HepG2 (cell line): Measurements from ENCODE around the gene ALG14.

Experiments
- BCL6 ChIP-seq: IDR thresholded peaks from 2 replicates; pipeline ENCODE4 v1.6.1; 2016; ENCODE audit warnings: missing genetic modification reagents, missing compliant biosample characterization
- CBFB ChIP-seq: sonication (generic); formaldehyde crosslinking; IDR thresholded peaks from 2 replicates; pipeline ENCODE4 v1.4.0; 2020; ENCODE audit warnings: missing genetic modification reagents
- GABPA ChIP-seq, 2 experiments: IDR thresholded peaks; 2 replicates each; pipeline ENCODE4 v1.6.1; 2011 to 2016; ENCODE audit warnings: low read depth in 2 of 2, low read length in 1 of 2, missing biosample characterization in 1 of 2, missing genetic modification characterization in 1 of 2
- GLMP ChIP-seq: sonication (generic); formaldehyde crosslinking; IDR thresholded peaks from 2 replicates; pipeline ENCODE4 v1.9.0; 2021; ENCODE audit warnings: missing genetic modification reagents, mild to moderate bottlenecking, borderline replicate concordance
- HCFC1 ChIP-seq: fragments of 150-350 bp; IDR thresholded peaks from 2 replicates; pipeline ENCODE4 v1.6.1; 2014; ENCODE audit warnings: low read depth, low read length
- NFKB2 ChIP-seq: sonication (generic); formaldehyde crosslinking; IDR thresholded peaks from 2 replicates; pipeline ENCODE4 v1.4.0; 2020; ENCODE audit warnings: missing genetic modification reagents, borderline replicate concordance
- PAXIP1 ChIP-seq: sonication (generic); formaldehyde crosslinking; conservative IDR thresholded peaks from 2 replicates; pipeline ENCODE4 v1.4.0; 2020; ENCODE audit warnings: mild to moderate bottlenecking, missing genetic modification reagents, moderate library complexity
- ZNF143 ChIP-seq: sonication (generic); formaldehyde crosslinking; IDR thresholded peaks from 2 replicates; pipeline ENCODE4 v1.4.0; 2020; ENCODE audit warnings: missing genetic modification reagents
- ZNF350 ChIP-seq: sonication (generic); formaldehyde crosslinking; IDR thresholded peaks from 2 replicates; pipeline ENCODE4 v1.4.0; 2020; ENCODE audit warnings: mild to moderate bottlenecking, low read depth, missing genetic modification reagents, borderline replicate concordance
- ZNF609 ChIP-seq: sonication (generic); formaldehyde crosslinking; IDR thresholded peaks from 2 replicates; pipeline ENCODE4 v1.4.0; 2020; ENCODE audit warnings: mild to moderate bottlenecking, missing genetic modification reagents, borderline replicate concordance
- ZNF652 ChIP-seq: IDR thresholded peaks from 2 replicates; pipeline ENCODE4 v1.6.1; 2016; ENCODE audit warnings: low read depth, borderline replicate concordance
- ZNF841 ChIP-seq: sonication (generic); formaldehyde crosslinking; IDR thresholded peaks from 2 replicates; pipeline ENCODE4 v1.8.1; 2023; ENCODE audit warnings: missing genetic modification reagents, borderline replicate concordance

GRCh38 chr1:94952539-94952938 lies 120.2 kb downstream of the ALG14 start:
- no peak for TF ChIP-seq ZNF143 (CRISPR knock-in tag)
- TF ChIP-seq GABPA (IDR thresholded peaks at IDR 0.05; ENCODE audit: low read depth, low read length): no peak
- no peak for TF ChIP-seq GABPA (CRISPR knock-in tag; IDR thresholded peaks at IDR 0.05; ENCODE audit: low read depth)
- no peak for TF ChIP-seq BCL6 (CRISPR knock-in tag)
- TF ChIP-seq ZNF841 (CRISPR knock-in tag): no peak
- no peak for TF ChIP-seq CBFB (CRISPR knock-in tag)
- no peak for TF ChIP-seq HCFC1
- TF ChIP-seq NFKB2 (CRISPR knock-in tag): no peak
- TF ChIP-seq PAXIP1 (CRISPR knock-in tag): no peak
- no peak for TF ChIP-seq ZNF652 (CRISPR knock-in tag)
- no peak for TF ChIP-seq ZNF350 (CRISPR knock-in tag)
- no peak for TF ChIP-seq ZNF609
- no peak for TF ChIP-seq GLMP (CRISPR knock-in tag)
